Activated CD8-positive, alpha-beta T cell treated with anti-CD3 and anti-CD28 coated beads for 36 hours (primary cell): ENCODE measurements around the gene OBP2B. TPM values are rescaled to one million over a fixed set of nuclear protein-coding genes. Genes with fewer than 3 reads are reported as not detected.
"Not testable (repeated sequence)": the region's sequence is repeated elsewhere in the genome, so short reads cannot be mapped to it uniquely, and the experiment has no call there.

Experiments
- ATAC-seq: fragments of 200-7000 bp; cut with Tn5 transposase; one replicate; pipeline ENCODE4 v1.10.0; 2021; ENCODE audit warnings: mild to moderate bottlenecking, moderate library complexity
- CTCF ChIA-PET: fragments of 350-600 bp; sonication (Branson Sonifier 250); formaldehyde crosslinking; loops from one replicate; lab custom pipeline; 2021; ENCODE audit warnings: antibody characterized with exemption; lab: Charles Lee
- POLR2A ChIA-PET: fragments of 350-600 bp; sonication (Branson Sonifier 250); formaldehyde crosslinking; loops from one replicate; lab custom pipeline; 2021; ENCODE audit warnings: antibody characterized with exemption; lab: Charles Lee
- DNase-seq: peaks from one replicate; pipeline ENCODE4 v3.0.0-alpha.2; 2020
- H3K27ac Mint-ChIP-seq: one replicate; pipeline ENCODE4 v1.8.0; 2021; ENCODE audit warnings: mild to moderate bottlenecking, mixed read lengths
- H3K27me3 Mint-ChIP-seq: one replicate; pipeline ENCODE4 v1.8.0; 2021; ENCODE audit warnings: mixed read lengths
- H3K36me3 Mint-ChIP-seq: one replicate; pipeline ENCODE4 v1.8.0; 2021; ENCODE audit warnings: low read depth, mixed read lengths
- H3K4me1 Mint-ChIP-seq: one replicate; pipeline ENCODE4 v1.8.0; 2021; ENCODE audit warnings: low read depth, mixed read lengths
- H3K4me3 Mint-ChIP-seq: one replicate; pipeline ENCODE4 v1.8.0; 2021; ENCODE audit warnings: mild to moderate bottlenecking, moderate library complexity, mixed read lengths
- H3K9me3 Mint-ChIP-seq: one replicate; pipeline ENCODE4 v1.8.0; 2021; ENCODE audit warnings: mixed read lengths
- intact Hi-C: fragments of 100-400 bp; cut with micrococcal nuclease; formaldehyde crosslinking; loops from one replicate; pipeline ENCODE4 v1.10.0; 2022
- total RNA-seq, 2 experiments: library from RNA; stranded (reverse); gene quantifications; one replicate each; pipeline ENCODE4 v1.2.3, GENCODE V29; 2021
- TF ChIP-seq, protein P1 (sequence below): fragments of 200-600 bp; IDR thresholded peaks from one replicate; pipeline ENCODE4 v1.8.0; 2022; ENCODE audit warnings: antibody characterized with exemption, mild to moderate bottlenecking

Gene OBP2B
- total RNA-seq, 2 experiments from 2014 or later, result not detected

GRCh38 chr9:133171161-133171961 lies 37.7 kb downstream of the OBP2B start:
- no peaks in the 10 kb centered on the region for H3K36me3 Mint-ChIP-seq
- DNase-seq, result no peak
- peaks cover 2% of the 10 kb centered on the region for H3K27me3 Mint-ChIP-seq
- H3K27ac Mint-ChIP-seq, result no peak overlapping the region
- no peak overlapping the region for H3K4me3 Mint-ChIP-seq
- TF ChIP-seq, protein P1, sequence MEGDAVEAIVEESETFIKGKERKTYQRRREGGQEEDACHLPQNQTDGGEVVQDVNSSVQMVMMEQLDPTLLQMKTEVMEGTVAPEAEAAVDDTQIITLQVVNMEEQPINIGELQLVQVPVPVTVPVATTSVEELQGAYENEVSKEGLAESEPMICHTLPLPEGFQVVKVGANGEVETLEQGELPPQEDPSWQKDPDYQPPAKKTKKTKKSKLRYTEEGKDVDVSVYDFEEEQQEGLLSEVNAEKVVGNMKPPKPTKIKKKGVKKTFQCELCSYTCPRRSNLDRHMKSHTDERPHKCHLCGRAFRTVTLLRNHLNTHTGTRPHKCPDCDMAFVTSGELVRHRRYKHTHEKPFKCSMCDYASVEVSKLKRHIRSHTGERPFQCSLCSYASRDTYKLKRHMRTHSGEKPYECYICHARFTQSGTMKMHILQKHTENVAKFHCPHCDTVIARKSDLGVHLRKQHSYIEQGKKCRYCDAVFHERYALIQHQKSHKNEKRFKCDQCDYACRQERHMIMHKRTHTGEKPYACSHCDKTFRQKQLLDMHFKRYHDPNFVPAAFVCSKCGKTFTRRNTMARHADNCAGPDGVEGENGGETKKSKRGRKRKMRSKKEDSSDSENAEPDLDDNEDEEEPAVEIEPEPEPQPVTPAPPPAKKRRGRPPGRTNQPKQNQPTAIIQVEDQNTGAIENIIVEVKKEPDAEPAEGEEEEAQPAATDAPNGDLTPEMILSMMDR, result no peak
- intact Hi-C loops, result no loop called here
- no peaks in the 10 kb centered on the region for H3K4me1 Mint-ChIP-seq
- POLR2A ChIA-PET, result no interaction called here
- ATAC-seq, result no peak
- H3K9me3 Mint-ChIP-seq, result no peaks in the 10 kb centered on the region
- CTCF ChIA-PET, result interaction anchor here (0.9 to 5.7 kb wide), 2 partner anchors 10 to 16 kb away, joined by 5 to 33 read pairs; no protein-coding TSS in a partner anchor

DNA sequence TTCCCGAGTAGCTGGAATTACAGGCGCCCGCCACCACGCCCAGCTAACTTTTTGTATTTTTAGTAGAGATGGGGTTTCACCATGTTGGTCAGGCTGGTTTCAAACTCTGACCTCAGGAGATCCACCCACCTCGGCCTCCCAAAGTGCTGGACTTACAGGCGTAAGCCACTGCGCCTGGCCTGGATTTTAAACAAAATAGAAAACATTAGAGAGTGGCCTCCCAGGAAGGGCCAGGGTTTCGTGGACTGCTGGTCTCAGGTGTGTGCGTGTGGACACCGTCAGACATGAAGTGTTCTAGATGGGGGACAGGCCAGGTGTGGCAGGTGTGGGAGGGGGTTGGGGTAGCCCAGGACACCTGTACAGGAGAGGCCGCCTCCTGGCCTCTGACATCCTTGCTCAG lies 38.3 kb downstream of the OBP2B start:
- CTCF ChIA-PET, result interaction anchor here (5.7 kb wide), 1 partner anchor 16 kb away, joined by 33 read pairs; no protein-coding TSS in a partner anchor
- POLR2A ChIA-PET, result no interaction called here
- ATAC-seq (no peak), DNase-seq (no peak)
- intact Hi-C loops, result no loop called here
- no peaks in the 10 kb centered on the region for H3K4me1 Mint-ChIP-seq
- TF ChIP-seq, protein P1, result no peak
- no peak overlapping the region for H3K4me3 Mint-ChIP-seq
- no peaks in the 10 kb centered on the region for H3K9me3 Mint-ChIP-seq
- H3K36me3 Mint-ChIP-seq, result no peaks in the 10 kb centered on the region
- no peak overlapping the region for H3K27ac Mint-ChIP-seq
- peaks cover 2% of the 10 kb centered on the region for H3K27me3 Mint-ChIP-seq

DNA sequence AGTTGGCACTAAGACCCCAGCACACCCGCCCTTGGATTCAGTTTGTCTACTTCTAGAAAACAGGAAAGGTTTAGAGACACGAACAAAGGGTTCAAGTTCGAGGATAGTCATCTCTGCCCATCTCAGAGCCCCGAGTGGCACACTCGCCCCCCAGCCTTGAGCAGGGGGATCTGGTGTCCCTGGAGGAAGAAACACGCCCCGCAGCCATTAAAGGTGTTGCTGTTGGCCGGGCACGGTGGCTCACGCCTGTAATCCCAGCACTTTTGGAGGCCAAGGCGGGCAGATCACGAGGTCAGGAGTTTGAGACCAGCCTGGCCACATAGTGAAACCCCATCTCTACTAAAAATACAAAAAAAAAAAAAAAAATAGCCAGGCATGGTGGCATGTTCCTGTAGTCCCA lies 39.4 kb downstream of the OBP2B start:
- H3K4me3 Mint-ChIP-seq, ATAC-seq, H3K4me1 Mint-ChIP-seq, H3K36me3 Mint-ChIP-seq, intact Hi-C loops, POLR2A ChIA-PET, H3K27ac Mint-ChIP-seq, H3K27me3 Mint-ChIP-seq, DNase-seq, H3K9me3 Mint-ChIP-seq, CTCF ChIA-PET: not testable (repeated sequence)

- Mint-ChIP-seq H3K4me1 (no peaks in the 10 kb centered on the region), H3K9me3 (no peaks in the 10 kb centered on the region), H3K27ac (no peak overlapping the region), H3K36me3 (no peaks in the 10 kb centered on the region), H3K4me3 (no peak overlapping the region), H3K27me3 (no peaks in the 10 kb centered on the region)
- ATAC-seq, result no peak
- TF ChIP-seq, protein P1, result no peak
- intact Hi-C loops, result no loop called here
- ChIA-PET POLR2A (no interaction called here), CTCF (interaction anchor here (1.6 kb wide), 1 partner anchor 11 kb away, joined by 7 read pairs; no protein-coding TSS in a partner anchor)
- DNase-seq, result no peak
Measured at GRCh38 chr9:133169102-133169501, 39.9 kb downstream of the OBP2B start.

GRCh38 chr9:133168432-133168831 lies 40.6 kb downstream of the OBP2B start:
- Mint-ChIP-seq H3K27ac (no peak overlapping the region), H3K4me1 (no peaks in the 10 kb centered on the region), H3K4me3 (no peak overlapping the region), H3K27me3 (no peaks in the 10 kb centered on the region), H3K36me3 (no peaks in the 10 kb centered on the region), H3K9me3 (no peaks in the 10 kb centered on the region)
- intact Hi-C loops, result no loop called here
- ChIA-PET CTCF (interaction anchor here (1.6 kb wide), 1 partner anchor 12 kb away, joined by 7 read pairs; no protein-coding TSS in a partner anchor), POLR2A (no interaction called here)
- TF ChIP-seq, protein P1, result no peak
- ATAC-seq (no peak), DNase-seq (no peak)
